ENCODE measurements around the gene POLR3B.
"Not testable (repeated sequence)": the region's sequence is repeated elsewhere in the genome, so short reads cannot be mapped to it uniquely, and the experiment has no call there.

Gene POLR3B

DNA sequence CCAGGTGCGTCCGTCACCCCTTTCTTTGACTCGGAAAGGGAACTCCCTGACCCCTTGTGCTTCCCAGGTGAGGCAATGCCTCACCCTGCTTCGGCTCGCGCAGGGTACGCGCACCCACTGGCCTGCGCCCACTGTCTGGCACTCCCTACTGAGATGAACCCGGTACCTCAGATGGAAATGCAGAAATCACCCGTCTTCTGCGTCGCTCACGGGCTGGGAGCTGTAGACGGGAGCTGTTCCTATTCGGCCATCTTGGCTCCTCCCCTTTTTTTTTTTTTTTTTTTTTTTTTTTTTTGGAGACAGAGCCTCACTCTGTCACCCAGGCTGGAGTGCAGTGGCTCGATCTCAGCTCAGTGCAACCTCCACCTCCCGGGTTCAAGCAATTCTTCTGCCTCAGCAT, 120.1 kb downstream of the POLR3B start:
- not testable (repeated sequence) for DNase-seq

DNA sequence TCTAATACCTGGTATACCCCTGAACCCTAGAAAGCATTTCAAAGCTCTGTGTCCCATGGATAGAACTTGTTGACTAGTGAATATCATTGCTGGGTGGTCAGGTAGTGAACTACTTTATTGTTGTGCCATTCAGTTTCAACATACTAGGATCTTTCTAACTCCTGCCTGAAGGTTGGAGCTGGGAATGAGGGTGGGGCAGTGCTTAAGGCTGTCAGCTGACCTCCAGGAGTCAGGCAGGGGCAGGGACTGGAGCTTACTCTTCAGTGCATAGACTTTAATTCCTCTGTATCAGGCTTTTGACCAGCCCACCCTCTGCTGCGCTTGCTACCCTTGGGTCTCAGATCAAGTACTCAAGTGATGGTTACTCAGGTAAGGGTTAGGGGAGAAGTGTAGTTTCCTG, 122.7 kb downstream of the POLR3B start:
- no peak for DNase-seq

- DNase-seq, result no peak
Measured at GRCh38 chr12:106481246-106481645, 123.7 kb downstream of the POLR3B start.

- DNase-seq, result no peak
Measured at GRCh38 chr12:106487664-106488063, 130.1 kb downstream of the POLR3B start.

- DNase-seq, result no peak
Measured at GRCh38 chr12:106488884-106489283, 131.3 kb downstream of the POLR3B start.

- DNase-seq, result no peak
Measured at GRCh38 chr12:106490264-106490663, 132.7 kb downstream of the POLR3B start.

- no peak for DNase-seq
Measured at GRCh38 chr12:106492857-106493256, 135.3 kb downstream of the POLR3B start.

GRCh38 chr12:106493531-106493930, 136.0 kb downstream of the POLR3B start:
- DNase-seq, result no peak

DNA sequence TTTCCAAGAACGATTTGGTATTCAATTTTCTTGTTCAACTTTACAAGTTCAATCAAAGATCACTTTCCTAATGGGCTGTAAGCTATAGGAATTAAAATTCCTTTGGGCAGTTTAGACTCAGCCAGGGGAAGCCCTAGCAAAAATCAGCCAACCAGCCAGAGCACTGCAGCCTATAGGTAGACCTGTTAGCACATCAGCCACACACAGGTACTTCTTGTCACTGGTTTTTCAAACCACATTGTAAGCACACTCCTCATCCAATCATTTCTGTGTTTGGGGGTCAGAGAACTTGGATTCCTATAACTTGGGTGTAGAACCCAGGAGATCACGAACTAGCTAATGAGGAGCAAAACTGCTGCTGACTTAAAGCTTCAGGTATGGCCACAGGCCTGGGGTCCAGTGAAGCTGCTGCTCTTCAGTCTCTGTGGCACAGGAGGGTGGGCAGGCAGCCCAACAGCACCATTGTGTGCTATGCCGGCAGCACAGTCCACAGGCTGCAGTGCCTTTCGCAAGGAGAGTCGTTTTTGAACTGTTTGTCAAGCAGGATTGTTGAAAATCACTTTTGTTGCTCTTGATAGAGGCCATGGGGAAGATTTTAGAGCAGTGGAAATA, 137.9 kb downstream of the POLR3B start:
- DNase-seq, result no peak

DNA sequence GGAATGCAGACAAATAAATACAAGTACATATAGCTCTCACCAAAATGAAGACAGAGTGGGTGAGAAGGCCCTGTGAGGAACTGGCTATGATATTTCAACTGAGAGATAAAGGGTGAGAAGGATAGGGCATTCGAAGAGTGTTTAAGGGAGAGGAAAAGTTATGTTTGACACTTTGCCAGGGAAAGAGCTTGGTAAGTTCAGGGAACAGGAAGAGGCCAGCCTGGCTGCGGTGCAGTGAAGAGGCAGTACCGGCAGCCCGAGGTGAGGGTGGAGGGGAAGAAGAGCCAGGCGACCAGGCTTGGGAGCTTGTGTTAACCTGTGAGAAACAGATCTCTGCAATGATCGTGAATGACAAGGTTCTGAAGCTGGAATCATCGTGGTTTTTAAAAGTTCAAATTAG, 140.5 kb downstream of the POLR3B start:
- DNase-seq, result no peak

DNA sequence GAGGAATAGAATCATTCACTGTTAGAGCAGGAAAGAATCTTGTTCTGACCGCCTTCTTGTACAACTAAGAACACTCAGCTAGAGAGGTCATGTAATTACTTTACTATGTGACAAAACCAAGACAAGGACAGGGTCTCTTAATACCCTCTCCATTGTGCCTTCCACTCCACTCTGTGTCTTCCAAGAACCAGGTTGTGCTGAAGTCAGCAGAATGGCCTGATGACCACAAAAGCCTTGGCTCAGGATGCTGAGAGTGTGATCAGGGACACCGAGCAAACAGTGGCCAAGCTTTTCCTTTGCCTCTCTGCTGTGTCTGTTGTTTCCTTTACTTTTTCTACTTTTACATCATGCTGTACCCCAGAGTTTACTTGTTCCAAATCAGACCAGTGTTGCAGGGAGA, 142.1 kb downstream of the POLR3B start:
- no peak for DNase-seq

DNA sequence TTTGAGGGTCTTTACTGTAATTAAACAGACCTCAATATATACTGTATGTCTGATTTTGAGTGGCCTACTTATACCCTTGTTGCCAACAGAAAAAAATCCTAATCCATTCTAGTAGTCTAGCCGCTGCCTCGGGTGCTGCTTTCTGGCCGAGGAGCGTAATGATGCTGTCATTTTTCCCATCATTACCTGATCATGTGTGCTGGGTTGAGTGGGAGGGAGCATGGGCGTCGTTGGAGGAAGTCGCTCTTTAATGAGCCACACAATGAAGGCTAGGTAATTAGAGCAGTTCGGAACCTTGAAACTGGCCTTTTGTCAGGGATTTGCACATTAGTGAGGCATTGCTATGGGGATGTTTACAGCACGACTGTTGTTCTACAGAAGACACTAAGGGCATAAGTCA, 149.1 kb downstream of the POLR3B start:
- no peak for DNase-seq

DNA sequence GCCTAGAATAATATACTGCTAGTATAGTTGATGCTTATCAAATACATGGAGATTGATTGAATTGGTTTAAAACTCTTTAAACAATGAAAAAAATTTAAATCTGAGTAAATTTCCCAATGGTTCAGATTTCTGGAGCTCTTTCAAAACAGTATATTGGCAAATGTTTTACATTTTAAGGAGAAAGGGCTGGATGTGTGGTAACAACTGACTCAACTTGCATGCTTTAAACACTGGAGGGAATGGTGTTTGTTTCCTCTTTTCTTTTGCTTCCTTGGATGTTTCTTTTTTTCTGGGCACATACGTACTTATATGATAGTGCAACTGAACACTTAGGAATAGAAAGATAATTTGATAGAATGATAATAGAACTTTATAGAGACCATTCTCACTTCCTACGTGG, 151.4 kb downstream of the POLR3B start:
- no peak for DNase-seq

DNA sequence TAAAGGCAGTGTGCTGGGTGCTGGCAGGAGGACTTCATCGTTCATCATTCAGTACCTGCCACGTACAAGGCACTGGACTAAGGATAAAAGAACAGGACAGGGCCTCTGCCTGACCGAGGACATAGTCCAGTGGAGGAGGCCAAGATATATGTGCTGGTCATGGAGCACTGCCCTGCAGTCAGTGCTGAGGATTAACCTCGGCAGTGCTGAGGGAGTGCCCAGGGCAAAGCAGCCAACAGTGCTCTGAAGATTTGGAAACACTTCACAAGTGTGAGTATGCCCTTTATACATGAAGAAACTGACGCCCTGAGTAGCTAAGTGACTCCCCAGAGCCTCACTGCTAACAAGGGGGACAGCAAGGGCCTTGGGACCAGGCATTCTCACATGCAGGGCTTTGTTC, 153.8 kb downstream of the POLR3B start:
- DNase-seq, result no peak

GRCh38 chr12:106517314-106517713, 159.8 kb downstream of the POLR3B start:
- no peak for DNase-seq

GRCh38 chr12:106519607-106520021, 162.1 kb downstream of the POLR3B start:
- DNase-seq, result no peak

GRCh38 chr12:106521901-106522300, 164.4 kb downstream of the POLR3B start:
- no peak for DNase-seq

- no peak for DNase-seq
Measured at GRCh38 chr12:106522708-106523107, 165.2 kb downstream of the POLR3B start.

- no peak for DNase-seq
Measured at GRCh38 chr12:106527356-106527755, 169.8 kb downstream of the POLR3B start.

DNA sequence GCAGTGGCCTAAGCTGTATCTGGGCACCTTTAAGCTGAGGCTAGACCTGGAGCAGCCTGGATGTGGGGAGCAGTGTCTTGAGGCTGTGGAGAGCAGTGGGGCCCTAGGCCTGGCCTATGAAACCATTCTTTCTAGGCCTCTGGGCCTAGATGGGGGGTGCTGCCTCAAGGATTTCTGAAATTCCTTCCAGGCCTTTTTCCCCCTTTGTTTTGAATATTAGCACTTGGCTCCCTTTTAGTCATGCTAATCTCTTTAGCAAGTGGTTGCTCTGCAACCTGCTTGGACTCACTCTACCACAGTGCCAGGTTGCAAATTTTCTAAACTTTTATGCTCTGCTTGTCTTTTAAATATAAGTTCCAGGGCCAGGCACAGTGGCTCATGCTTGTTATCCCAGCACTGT, 183.7 kb downstream of the POLR3B start:
- no peak for DNase-seq

GRCh38 chr12:106551410-106551809, 193.9 kb downstream of the POLR3B start:
- no peak for DNase-seq

- DNase-seq, result no peak
Measured at GRCh38 chr12:106552228-106552627, 194.7 kb downstream of the POLR3B start.

Measured in activated CD8-positive, alpha-beta memory T cell treated with anti-CD3 and anti-CD28 coated beads, Interleukin-2, amount 50 U/mL, for 4 hours (primary cell).